ENCODE data around the gene SLC38A4. TPM values are rescaled to one million over a fixed set of nuclear protein-coding genes. Genes with fewer than 3 reads are reported as not detected.

Gene SLC38A4
- total RNA-seq, 1 donor: 0.72 TPM

- no peak for TF ChIP-seq CTCF (IDR thresholded peaks at IDR 0.05; ENCODE audit: extremely low read depth, low read depth, low read length)
- Histone ChIP-seq H3K27me3 (ENCODE audit: insufficient read depth, low read length) (no peaks in the 10 kb centered on the region), H3K27ac (ENCODE audit: low read depth, low read length) (no peak overlapping the region)
These were observed 108.6 kb downstream of the SLC38A4 start for GRCh38 chr12:46717159-46717558.

More at GRCh38 chr12:46717159-46717558, 108.6 kb downstream of the SLC38A4 start:
- DNase-seq (ENCODE audit: insufficient read length, low spot score, missing footprints): no peak
- Histone ChIP-seq H3K9me3 (ENCODE audit: low read depth, low read length) (no peaks in the 10 kb centered on the region), H3K4me1 (ENCODE audit: insufficient read depth, low read length) (no peaks in the 10 kb centered on the region), H3K36me3 (ENCODE audit: insufficient read depth, low read length) (no peaks in the 10 kb centered on the region), H3K79me2 (ENCODE audit: insufficient read depth, low read length) (no peaks in the 10 kb centered on the region), H2AFZ (ENCODE audit: low read length) (no peak overlapping the region), H3K4me2 (ENCODE audit: insufficient read depth, low read length) (no peak overlapping the region), H3K4me3 (ENCODE audit: insufficient read depth, low read length) (no peak overlapping the region), H4K20me1 (ENCODE audit: insufficient read depth, low read length) (no peaks in the 10 kb centered on the region)
